Lower leg skin (tissue), 4 donors: ENCODE measurements around the gene GALNT12. TPM values are rescaled to one million over a fixed set of nuclear protein-coding genes. Genes with fewer than 3 reads are reported as not detected.

Experiments used
- DNase-seq, 2 donors: peaks; one replicate each; pipeline ENCODE4 v3.0.0-alpha.2; 2019; ENCODE audit warnings: low spot score in 2 of 2
- H3K4me3 ChIP-seq: fragments of 200-600 bp; sonication (generic); 2 replicates; pipeline ENCODE4 v1.5.1; 2017; ENCODE audit warnings: mild to moderate bottlenecking, low read depth; ENCODE audit not compliant: poor library complexity, severe bottlenecking
- CTCF ChIP-seq, 3 donors: fragments of 450-650 bp; IDR thresholded peaks; one replicate each; pipeline ENCODE4 v1.5.1; 2016; ENCODE audit warnings: antibody characterized with exemption in 3 of 3, mild to moderate bottlenecking in 3 of 3, moderate library complexity in 2 of 3
- POLR2A ChIP-seq, 2 donors: fragments of 450-650 bp; IDR thresholded peaks; one replicate each; pipeline ENCODE4 v1.6.1; 2016 to 2017; ENCODE audit warnings: antibody characterized with exemption in 2 of 2, mild to moderate bottlenecking in 1 of 2, moderate library complexity in 1 of 2
- WGBS, 2 donors: methylation state at CpG; one replicate each; pipeline ENCODE4 v1.1.5; 2018; 5-methylcytosine and 5-hydroxymethylcytosine counted together
- intact Hi-C: fragments of 100-400 bp; cut with DNase I; formaldehyde crosslinking; loops from one replicate; pipeline ENCODE4 v1.15.0; 2023; ENCODE audit warnings: low total_unique reads
- total RNA-seq, 4 donors: library from RNA; depleted of rRNA; stranded (reverse); fragments of >200 nt; gene quantifications; one replicate each; pipeline ENCODE4 v1.1.0, GENCODE V29; 2016

GALNT12 gene
- total RNA-seq, 4 donors from 2014 or later = 4.9 to 8.5 (median 6.4) TPM

DNA sequence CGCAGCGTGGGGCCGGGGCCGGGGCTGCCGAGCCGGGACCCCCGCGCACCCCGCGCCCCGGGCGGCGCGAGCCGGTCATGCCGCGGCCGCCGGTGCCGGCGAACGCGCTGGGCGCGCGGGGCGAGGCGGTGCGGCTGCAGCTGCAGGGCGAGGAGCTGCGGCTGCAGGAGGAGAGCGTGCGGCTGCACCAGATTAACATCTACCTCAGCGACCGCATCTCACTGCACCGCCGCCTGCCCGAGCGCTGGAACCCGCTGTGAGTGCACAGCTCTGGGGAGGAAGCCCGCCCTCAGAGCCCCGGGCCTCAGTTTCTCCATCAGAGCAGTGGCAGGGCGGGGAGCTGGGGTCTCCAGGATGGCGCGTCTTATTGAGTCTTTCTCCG lies 335 bp downstream of the GALNT12 start:
- peak in 1 of 2 donors; percentile 83 for DNase-seq
- 0 to 1% methylated on average over 17 to 29 of the region's 46 CpGs for WGBS, 2 donors
- TF ChIP-seq CTCF (IDR thresholded peaks at IDR 0.05) (no peak), POLR2A (IDR thresholded peaks at IDR 0.05) (no peak)
- intact Hi-C loops = no loop called here
- peak overlapping the region; percentile 26 for H3K4me3 ChIP-seq

DNA sequence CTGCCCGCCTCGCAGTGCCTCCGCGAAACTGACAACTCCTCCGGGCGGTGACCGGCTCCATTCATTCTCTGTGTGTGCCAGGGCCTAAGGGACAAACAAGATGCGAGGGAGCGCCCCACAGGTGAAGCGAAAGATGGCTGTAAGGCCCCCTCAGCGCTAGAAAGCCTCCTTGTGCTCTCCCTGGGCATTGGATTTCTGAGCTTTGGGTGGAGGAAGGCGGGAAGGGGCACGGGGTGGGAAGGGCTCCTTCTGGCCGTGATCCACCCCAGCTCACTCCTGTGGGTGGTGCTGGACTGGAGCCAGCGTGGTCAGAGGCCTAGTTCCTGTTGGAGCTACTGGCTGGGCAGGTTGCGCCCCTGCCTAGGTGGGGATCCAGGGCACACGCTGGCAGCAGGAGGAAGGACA lies 943 bp downstream of the GALNT12 start:
- no peak for TF ChIP-seq POLR2A (IDR thresholded peaks at IDR 0.05)
- no peak for TF ChIP-seq CTCF (IDR thresholded peaks at IDR 0.05)
- intact Hi-C loops = no loop called here
- peak in 1 of 2 donors; percentile 83 for DNase-seq
- H3K4me3 ChIP-seq = peak overlapping the region; percentile 26
- WGBS, 2 donors = 21 to 30% methylated on average over 14 to 16 of the region's 17 CpGs

- WGBS, 2 donors = 74 to 83% methylated on average over 2 of the region's 2 CpGs
- no peak for DNase-seq
- intact Hi-C loops = no loop called here
- no peak overlapping the region for H3K4me3 ChIP-seq
- TF ChIP-seq POLR2A (IDR thresholded peaks at IDR 0.05) = no peak
- TF ChIP-seq CTCF (IDR thresholded peaks at IDR 0.05) = no peak
These were observed 1.4 kb downstream of the GALNT12 start for GRCh38 chr9:98808875-98809274.

- 83% methylated on average over 9 of the region's 9 CpGs for WGBS, 2 donors
- intact Hi-C loops = no loop called here
These were observed 2.0 kb downstream of the GALNT12 start for GRCh38 chr9:98809311-98810101.

GRCh38 chr9:98810102-98810842 lies 2.8 kb downstream of the GALNT12 start:
- H3K4me3 ChIP-seq = no peak overlapping the region
- DNase-seq = peak in 1 of 2 donors; percentile 40
- intact Hi-C loops = no loop called here
- WGBS, 2 donors = 77 to 79% methylated on average over 3 of the region's 3 CpGs
- TF ChIP-seq POLR2A (IDR thresholded peaks at IDR 0.05) (no peak), CTCF (IDR thresholded peaks at IDR 0.05) (no peak)

More at GRCh38 chr9:98809311-98810101, 2.0 kb downstream of the GALNT12 start:
- peak in 1 of 2 donors; percentile 57 for DNase-seq
- TF ChIP-seq CTCF (IDR thresholded peaks at IDR 0.05) (no peak), POLR2A (IDR thresholded peaks at IDR 0.05) (no peak)
- no peak overlapping the region for H3K4me3 ChIP-seq
